SK-N-SH (cell line): ENCODE results near the gene GRHL3. TPM values are rescaled to one million over a fixed set of nuclear protein-coding genes. Genes with fewer than 3 reads are reported as not detected.

Experiments used
- CTCF ChIA-PET: fragments of 300-600, 350-600 bp; formaldehyde crosslinking; extraction: SDS; loops from one replicate; lab custom pipeline; 2021; lab: Yijun Ruan, JAX
- POLR2A ChIA-PET: fragments of 350-600 bp; sonication (Branson Sonifier 250); formaldehyde crosslinking; extraction: SDS; loops from one replicate; lab custom pipeline; 2020; ENCODE audit warnings: antibody characterized with exemption, inconsistent platforms; lab: Yijun Ruan, JAX
- DNase-seq: peaks from one replicate; pipeline ENCODE4 v3.0.0; 2012
- H2AFZ ChIP-seq: fragments of 200-600 bp; sonication (generic); 2 replicates; pipeline ENCODE4 v1.8.1; 2016; ENCODE audit warnings: antibody characterized with exemption, mild to moderate bottlenecking, low read depth
- H3F3A ChIP-seq: fragments of 200-600 bp; sonication (generic); replicated peaks from 2 replicates; pipeline ENCODE3; 2016; ENCODE audit warnings: antibody characterized with exemption, mild to moderate bottlenecking; ENCODE audit not compliant: insufficient read depth
- H3K27ac ChIP-seq, 2 experiments: fragments of 200-500 bp in 1 of 2; fragments of 200-600 bp in 1 of 2; sonication (Bioruptor generic) in 1 of 2; sonication (generic), shearing (Covaris generic) in 1 of 2; 2 replicates each; pipeline versions ENCODE4 v1.5.1 to v1.6.1; 2014 to 2016; ENCODE audit warnings: low read depth in 2 of 2, inconsistent platforms in 1 of 2, low read length in 1 of 2, mild to moderate bottlenecking in 1 of 2, mixed read lengths in 1 of 2
- H3K27me3 ChIP-seq: fragments of 200-600 bp; sonication (generic), shearing (Covaris generic); 2 replicates; pipeline ENCODE4 v1.6.1; 2016; ENCODE audit warnings: mixed run types; ENCODE audit not compliant: insufficient read depth
- H3K36me3 ChIP-seq, 2 experiments: fragments of 200-500 bp in 1 of 2; fragments of 200-600 bp in 1 of 2; sonication (Bioruptor generic) in 1 of 2; sonication (generic) in 1 of 2; replicated peaks in 1 of 2; 2 replicates each; pipeline versions ENCODE3 to v1.5.1; 2014 to 2016; ENCODE audit warnings: low read length in 1 of 2, mild to moderate bottlenecking in 1 of 2; ENCODE audit not compliant: insufficient read depth in 2 of 2, control insufficient read depth in 1 of 2
- H3K4me1 ChIP-seq, 2 experiments: fragments of 200-500 bp in 1 of 2; fragments of 200-600 bp in 1 of 2; sonication (Bioruptor generic) in 1 of 2; sonication (generic), shearing (Covaris generic) in 1 of 2; 2 replicates each; pipeline versions ENCODE4 v1.5.1 to v1.6.1; 2014 to 2016; ENCODE audit warnings: low read depth in 1 of 2, low read length in 1 of 2, mixed run types in 1 of 2; ENCODE audit not compliant: insufficient read depth in 2 of 2, control insufficient read depth in 1 of 2
- H3K4me2 ChIP-seq: fragments of 200-600 bp; sonication (generic), shearing (Covaris generic); 2 replicates; pipeline ENCODE4 v1.6.1; 2017; ENCODE audit warnings: mixed run types
- H3K4me3 ChIP-seq, 2 experiments: fragments of 200-500 bp in 1 of 2; fragments of 200-600 bp in 1 of 2; sonication (Bioruptor generic) in 1 of 2; sonication (generic), shearing (Covaris generic) in 1 of 2; 2 replicates each; pipeline versions ENCODE4 v1.5.1 to v1.8.1; 2014 to 2016; ENCODE audit warnings: low read depth in 2 of 2, inconsistent platforms in 1 of 2, low read length in 1 of 2, mild to moderate bottlenecking in 1 of 2, mixed read lengths in 1 of 2, moderate library complexity in 1 of 2
- H3K79me2 ChIP-seq: fragments of 200-600 bp; sonication (generic); 2 replicates; pipeline ENCODE4 v1.8.1; 2017; ENCODE audit warnings: mild to moderate bottlenecking; ENCODE audit not compliant: insufficient read depth
- H3K9ac ChIP-seq: fragments of 200-600 bp; sonication (generic); 2 replicates; pipeline ENCODE4 v1.6.1; 2017; ENCODE audit warnings: mixed run types
- H3K9me2 ChIP-seq: fragments of 200-600 bp; sonication (generic); 2 replicates; pipeline ENCODE4 v1.6.1; 2017; ENCODE audit warnings: mixed run types
- H3K9me3 ChIP-seq: fragments of 200-600 bp; sonication (generic); 2 replicates; pipeline ENCODE4 v1.6.1; 2017; ENCODE audit warnings: mixed run types, mild to moderate bottlenecking, moderate library complexity
- H4K20me1 ChIP-seq: fragments of 200-600 bp; sonication (generic); 2 replicates; pipeline ENCODE4 v1.6.1; 2017; ENCODE audit warnings: mild to moderate bottlenecking, mixed run types; ENCODE audit not compliant: insufficient read depth
- CHD2 ChIP-seq: fragments of 150-350 bp; IDR thresholded peaks from 2 replicates; pipeline ENCODE4 v1.6.1; 2018; ENCODE audit warnings: low read length; ENCODE audit not compliant: partially characterized antibody
- FOSL2 ChIP-seq: IDR thresholded peaks from 2 replicates; pipeline ENCODE4 v1.4.0; 2012; ENCODE audit warnings: low read depth, mild to moderate bottlenecking, moderate library complexity, borderline replicate concordance
- FOXM1 ChIP-seq: IDR thresholded peaks from 2 replicates; pipeline ENCODE4 v1.4.0; 2012; ENCODE audit warnings: low read depth, mild to moderate bottlenecking
- GABPA ChIP-seq: IDR thresholded peaks from 2 replicates; pipeline ENCODE4 v1.4.0; 2012; ENCODE audit warnings: low read depth, mild to moderate bottlenecking
- GATA2 ChIP-seq: sonication (generic); formaldehyde crosslinking; IDR thresholded peaks from 2 replicates; pipeline ENCODE4 v1.5.0; 2020; ENCODE audit warnings: mild to moderate bottlenecking, missing genetic modification reagents
- MXI1 ChIP-seq: IDR thresholded peaks from 2 replicates; pipeline ENCODE4 v1.6.1; 2012; ENCODE audit warnings: mild to moderate bottlenecking, low read depth, low read length, improper control_type of control experiment
- NFIC ChIP-seq: IDR thresholded peaks from 2 replicates; pipeline ENCODE4 v1.4.0; 2012; ENCODE audit warnings: borderline replicate concordance
- NRF1 ChIP-seq: IDR thresholded peaks from 2 replicates; pipeline ENCODE4 v1.6.1; 2012; ENCODE audit warnings: low read depth, mild to moderate bottlenecking, low read length
- POLR2AphosphoS5 ChIP-seq: IDR thresholded peaks from 2 replicates; pipeline ENCODE4 v1.6.1; 2012; ENCODE audit warnings: low read depth, low read length
- RAD21 ChIP-seq: IDR thresholded peaks from 2 replicates; pipeline ENCODE4 v1.6.1; 2012; ENCODE audit warnings: mild to moderate bottlenecking, low read length
- RCOR1 ChIP-seq: fragments of 150-350 bp; IDR thresholded peaks from 2 replicates; pipeline ENCODE4 v1.6.1; 2017; ENCODE audit warnings: antibody characterized with exemption, low read length
- RFX5 ChIP-seq: IDR thresholded peaks from 2 replicates; pipeline ENCODE4 v1.6.1; 2012; ENCODE audit warnings: mild to moderate bottlenecking, improper control_type of control experiment, low read length
- RXRA ChIP-seq: IDR thresholded peaks from 2 replicates; pipeline ENCODE4 v1.4.0; 2012; ENCODE audit warnings: low read depth, mild to moderate bottlenecking, borderline replicate concordance
- SIN3A ChIP-seq: IDR thresholded peaks from 2 replicates; pipeline ENCODE4 v1.6.1; 2012; ENCODE audit warnings: low read depth, mild to moderate bottlenecking, low read length, moderate library complexity, borderline replicate concordance
- SMC3 ChIP-seq: IDR thresholded peaks from 2 replicates; pipeline ENCODE4 v1.6.1; 2012; ENCODE audit warnings: low read depth, low read length, improper control_type of control experiment
- TAF1 ChIP-seq: IDR thresholded peaks from 2 replicates; pipeline ENCODE4 v1.6.1; 2012; ENCODE audit warnings: low read depth, mild to moderate bottlenecking, low read length, moderate library complexity, borderline replicate concordance
- TEAD4 ChIP-seq: IDR thresholded peaks from 2 replicates; pipeline ENCODE4 v1.4.0; 2012; ENCODE audit warnings: mild to moderate bottlenecking, borderline replicate concordance; ENCODE audit not compliant: insufficient read depth
- YY1 ChIP-seq: IDR thresholded peaks from 2 replicates; pipeline ENCODE4 v1.4.0; 2012; ENCODE audit warnings: low read depth, mild to moderate bottlenecking
- WGBS: methylation state at CpG from one replicate; pipeline ENCODE4 v1.1.6; 2017; ENCODE audit warnings: low lambda C conversion rate; 5-methylcytosine and 5-hydroxymethylcytosine counted together
- polyA plus RNA-seq, 3 experiments: library from polyadenylated mRNA; depleted of rRNA; stranded (reverse); fragments of >200 nt; gene quantifications; 2 replicates each; pipeline ENCODE4 v1.2.3, GENCODE V29; 2012
- TF ChIP-seq, protein P1 (sequence below): IDR thresholded peaks from 2 replicates; pipeline ENCODE4 v1.4.0; 2012; ENCODE audit warnings: low read depth, borderline replicate concordance
- TF ChIP-seq, protein P2 (sequence below): IDR thresholded peaks from 2 replicates; pipeline ENCODE4 v1.4.0; 2012; ENCODE audit warnings: low read depth
- TF ChIP-seq, protein P3 (sequence below): fragments of 200-600 bp; sonication (generic); IDR thresholded peaks from 2 replicates; pipeline ENCODE4 v1.6.1; 2017; ENCODE audit warnings: antibody characterized with exemption, mild to moderate bottlenecking, moderate library complexity
- TF ChIP-seq, protein P4 (sequence below): IDR thresholded peaks from 2 replicates; pipeline ENCODE4 v1.4.0; 2012; ENCODE audit warnings: low read depth, borderline replicate concordance

The GRHL3 gene
- polyA plus RNA-seq, 1 of the 3 experiments (the other 2 are of a cell fraction): 0.05 TPM

DNA sequence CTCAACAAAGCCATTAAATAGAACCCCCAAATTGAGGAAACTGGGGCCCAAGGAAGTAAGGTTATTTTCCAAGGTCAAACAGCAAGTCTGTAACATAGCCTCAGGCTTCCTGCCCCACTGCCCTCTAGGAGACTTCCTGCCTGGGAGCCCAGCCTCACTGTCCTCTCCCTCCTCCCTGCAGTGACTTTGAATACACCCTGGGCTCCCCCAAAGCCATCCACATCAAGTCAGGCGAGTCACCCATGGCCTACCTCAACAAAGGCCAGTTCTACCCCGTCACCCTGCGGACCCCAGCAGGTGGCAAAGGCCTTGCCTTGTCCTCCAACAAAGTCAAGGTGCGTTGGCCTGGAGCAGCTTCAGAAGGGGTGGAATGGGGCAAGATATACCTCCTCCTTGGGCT lies 18.3 kb downstream of the GRHL3 start:
- no peaks in the 10 kb centered on the region for H3K36me3 ChIP-seq
- H3K9ac ChIP-seq: no peak overlapping the region
- H3K4me3 ChIP-seq: no peak overlapping the region
- CTCF ChIA-PET: interaction anchor here (1.0 to 1.5 kb wide), 2 partner anchors 54 to 136 kb away, joined by 3 to 7 read pairs; no protein-coding TSS in a partner anchor
- no peak overlapping the region for H3K4me2 ChIP-seq
- H3F3A ChIP-seq: no peaks in the 10 kb centered on the region
- no peak for DNase-seq
- no peaks in the 10 kb centered on the region for H3K79me2 ChIP-seq
- no peaks in the 10 kb centered on the region for H4K20me1 ChIP-seq
- POLR2A ChIA-PET: no interaction called here
- H3K27ac ChIP-seq: no peak overlapping the region
- no peaks in the 10 kb centered on the region; the same call in 1 of the 2 replicates for H3K27me3 ChIP-seq
- no peaks in the 10 kb centered on the region for H3K9me2 ChIP-seq
- 73% methylated on average over 4 of the region's 4 CpGs for WGBS
- H3K4me1 ChIP-seq: peaks cover 0 to 9% of the 10 kb centered on the region in 2 experiments; a peak in 1 of 4 replicates
- no peak overlapping the region for H2AFZ ChIP-seq
- H3K9me3 ChIP-seq: no peaks in the 10 kb centered on the region
- TF ChIP-seq RAD21 (no peak), TEAD4 (no peak), FOXM1 (no peak), SMC3 (no peak)
- TF ChIP-seq, protein P1, sequence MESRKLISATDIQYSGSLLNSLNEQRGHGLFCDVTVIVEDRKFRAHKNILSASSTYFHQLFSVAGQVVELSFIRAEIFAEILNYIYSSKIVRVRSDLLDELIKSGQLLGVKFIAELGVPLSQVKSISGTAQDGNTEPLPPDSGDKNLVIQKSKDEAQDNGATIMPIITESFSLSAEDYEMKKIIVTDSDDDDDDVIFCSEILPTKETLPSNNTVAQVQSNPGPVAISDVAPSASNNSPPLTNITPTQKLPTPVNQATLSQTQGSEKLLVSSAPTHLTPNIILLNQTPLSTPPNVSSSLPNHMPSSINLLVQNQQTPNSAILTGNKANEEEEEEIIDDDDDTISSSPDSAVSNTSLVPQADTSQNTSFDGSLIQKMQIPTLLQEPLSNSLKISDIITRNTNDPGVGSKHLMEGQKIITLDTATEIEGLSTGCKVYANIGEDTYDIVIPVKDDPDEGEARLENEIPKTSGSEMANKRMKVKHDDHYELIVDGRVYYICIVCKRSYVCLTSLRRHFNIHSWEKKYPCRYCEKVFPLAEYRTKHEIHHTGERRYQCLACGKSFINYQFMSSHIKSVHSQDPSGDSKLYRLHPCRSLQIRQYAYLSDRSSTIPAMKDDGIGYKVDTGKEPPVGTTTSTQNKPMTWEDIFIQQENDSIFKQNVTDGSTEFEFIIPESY: no peak

DNA sequence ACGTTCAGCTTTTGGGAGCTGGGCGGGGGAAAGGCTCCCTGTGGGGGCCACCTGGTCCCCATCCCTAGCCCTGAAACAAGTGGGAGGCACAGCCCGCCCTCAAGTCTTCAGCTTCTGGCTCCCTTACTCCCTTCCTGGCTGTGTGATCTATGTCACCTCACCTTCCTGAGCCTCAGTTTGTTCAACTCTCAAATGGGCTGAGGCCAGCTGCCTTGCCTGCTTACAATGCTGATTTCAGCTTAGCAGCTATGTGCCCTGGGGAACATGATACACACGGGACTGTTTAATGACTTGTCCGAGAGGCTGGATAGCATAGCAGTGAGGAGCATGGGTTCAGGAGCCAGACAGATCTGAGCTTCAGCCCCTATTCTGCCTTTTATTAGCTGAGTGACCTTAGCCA lies 19.3 kb downstream of the GRHL3 start:
- no peak overlapping the region for H3K4me2 ChIP-seq
- 81% methylated on average over 3 of the region's 5 CpGs for WGBS
- DNase-seq: no peak
- TF ChIP-seq RFX5: no peak
- no peak for TF ChIP-seq YY1
- TF ChIP-seq SIN3A: no peak
- TF ChIP-seq TAF1: no peak
- TF ChIP-seq FOXM1: no peak
- TF ChIP-seq GABPA: no peak
- TF ChIP-seq TEAD4: no peak
- TF ChIP-seq, protein P2, sequence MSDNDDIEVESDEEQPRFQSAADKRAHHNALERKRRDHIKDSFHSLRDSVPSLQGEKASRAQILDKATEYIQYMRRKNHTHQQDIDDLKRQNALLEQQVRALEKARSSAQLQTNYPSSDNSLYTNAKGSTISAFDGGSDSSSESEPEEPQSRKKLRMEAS: no peak
- TF ChIP-seq POLR2AphosphoS5: no peak
- TF ChIP-seq RCOR1: no peak
- no peak for TF ChIP-seq NRF1
- no peak for TF ChIP-seq RXRA
- no peak for TF ChIP-seq CHD2
- TF ChIP-seq, protein P3, sequence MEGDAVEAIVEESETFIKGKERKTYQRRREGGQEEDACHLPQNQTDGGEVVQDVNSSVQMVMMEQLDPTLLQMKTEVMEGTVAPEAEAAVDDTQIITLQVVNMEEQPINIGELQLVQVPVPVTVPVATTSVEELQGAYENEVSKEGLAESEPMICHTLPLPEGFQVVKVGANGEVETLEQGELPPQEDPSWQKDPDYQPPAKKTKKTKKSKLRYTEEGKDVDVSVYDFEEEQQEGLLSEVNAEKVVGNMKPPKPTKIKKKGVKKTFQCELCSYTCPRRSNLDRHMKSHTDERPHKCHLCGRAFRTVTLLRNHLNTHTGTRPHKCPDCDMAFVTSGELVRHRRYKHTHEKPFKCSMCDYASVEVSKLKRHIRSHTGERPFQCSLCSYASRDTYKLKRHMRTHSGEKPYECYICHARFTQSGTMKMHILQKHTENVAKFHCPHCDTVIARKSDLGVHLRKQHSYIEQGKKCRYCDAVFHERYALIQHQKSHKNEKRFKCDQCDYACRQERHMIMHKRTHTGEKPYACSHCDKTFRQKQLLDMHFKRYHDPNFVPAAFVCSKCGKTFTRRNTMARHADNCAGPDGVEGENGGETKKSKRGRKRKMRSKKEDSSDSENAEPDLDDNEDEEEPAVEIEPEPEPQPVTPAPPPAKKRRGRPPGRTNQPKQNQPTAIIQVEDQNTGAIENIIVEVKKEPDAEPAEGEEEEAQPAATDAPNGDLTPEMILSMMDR: no peak
- no peak for TF ChIP-seq NFIC
- TF ChIP-seq, protein P4, sequence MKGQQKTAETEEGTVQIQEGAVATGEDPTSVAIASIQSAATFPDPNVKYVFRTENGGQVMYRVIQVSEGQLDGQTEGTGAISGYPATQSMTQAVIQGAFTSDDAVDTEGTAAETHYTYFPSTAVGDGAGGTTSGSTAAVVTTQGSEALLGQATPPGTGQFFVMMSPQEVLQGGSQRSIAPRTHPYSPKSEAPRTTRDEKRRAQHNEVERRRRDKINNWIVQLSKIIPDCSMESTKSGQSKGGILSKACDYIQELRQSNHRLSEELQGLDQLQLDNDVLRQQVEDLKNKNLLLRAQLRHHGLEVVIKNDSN: no peak
- TF ChIP-seq FOSL2: no peak
- no peak for TF ChIP-seq MXI1
- no peak for TF ChIP-seq GATA2
- H3K36me3 ChIP-seq: no peaks in the 10 kb centered on the region
- CTCF ChIA-PET: no interaction called here
- H4K20me1 ChIP-seq: no peaks in the 10 kb centered on the region
- no peaks in the 10 kb centered on the region for H3K79me2 ChIP-seq
- H3K9me2 ChIP-seq: no peaks in the 10 kb centered on the region
- H3K9me3 ChIP-seq: no peaks in the 10 kb centered on the region
- POLR2A ChIA-PET: no interaction called here
- no peaks in the 10 kb centered on the region; the same call in 1 of the 2 replicates for H3K27me3 ChIP-seq
- H3K4me3 ChIP-seq: no peak overlapping the region
- H3F3A ChIP-seq: no peaks in the 10 kb centered on the region
- peaks cover 0 to 9% of the 10 kb centered on the region in 2 experiments; a peak in 1 of 4 replicates for H3K4me1 ChIP-seq
- no peak overlapping the region for H2AFZ ChIP-seq
- H3K9ac ChIP-seq: no peak overlapping the region
- no peak overlapping the region for H3K27ac ChIP-seq
